Measurements from ENCODE around the gene MALRD1.
"Not testable (repeated sequence)": the region's sequence is repeated elsewhere in the genome, so short reads cannot be mapped to it uniquely, and the experiment has no call there.

MALRD1 gene

GRCh38 chr10:19499291-19499770 lies 450.7 kb downstream of the MALRD1 start:
- no peak overlapping the region for H3K4me3 ChIP-seq (ENCODE audit: low read length)
- TF ChIP-seq CTCF (conservative IDR thresholded peaks at IDR 0.05; ENCODE audit: low read depth, low read length): no peak
- no peak for DNase-seq (ENCODE audit: low read depth)

GRCh38 chr10:19500959-19501358 lies 452.4 kb downstream of the MALRD1 start:
- H3K4me3 ChIP-seq (ENCODE audit: low read length): no peak overlapping the region
- no peak for DNase-seq (ENCODE audit: low read depth)
- no peak for TF ChIP-seq CTCF (conservative IDR thresholded peaks at IDR 0.05; ENCODE audit: low read depth, low read length)

GRCh38 chr10:19505320-19506312 lies 457.0 kb downstream of the MALRD1 start:
- TF ChIP-seq CTCF (conservative IDR thresholded peaks at IDR 0.05; ENCODE audit: low read depth, low read length): no peak
- DNase-seq (ENCODE audit: low read depth): no peak
- no peak overlapping the region for H3K4me3 ChIP-seq (ENCODE audit: low read length)

GRCh38 chr10:19510005-19510732 lies 461.6 kb downstream of the MALRD1 start:
- not testable (repeated sequence) for DNase-seq (ENCODE audit: low read depth); H3K4me3 ChIP-seq (ENCODE audit: low read length)

- no peak overlapping the region for H3K4me3 ChIP-seq (ENCODE audit: low read length)
- no peak for TF ChIP-seq CTCF (conservative IDR thresholded peaks at IDR 0.05; ENCODE audit: low read depth, low read length)
- DNase-seq (ENCODE audit: low read depth): no peak
These were observed 469.5 kb downstream of the MALRD1 start for GRCh38 chr10:19518109-19518508.

- TF ChIP-seq CTCF (conservative IDR thresholded peaks at IDR 0.05; ENCODE audit: low read depth, low read length): no peak
- no peak for DNase-seq (ENCODE audit: low read depth)
- no peak overlapping the region for H3K4me3 ChIP-seq (ENCODE audit: low read length)
These were observed 470.0 kb downstream of the MALRD1 start for GRCh38 chr10:19518632-19519031.

- H3K4me3 ChIP-seq (ENCODE audit: low read length): no peak overlapping the region
- TF ChIP-seq CTCF (conservative IDR thresholded peaks at IDR 0.05; ENCODE audit: low read depth, low read length): no peak
- no peak for DNase-seq (ENCODE audit: low read depth)
These were observed 482.7 kb downstream of the MALRD1 start for GRCh38 chr10:19531324-19531723.
